ENCODE measurements around the gene MT4. TPM values are rescaled to one million over a fixed set of nuclear protein-coding genes. Genes with fewer than 3 reads are reported as not detected.

Gene MT4
- total and polyA plus RNA-seq, 2 donors (not counting 3 experiments of a cell fraction or from before 2014, with no cell fraction given) = not detected

DNA sequence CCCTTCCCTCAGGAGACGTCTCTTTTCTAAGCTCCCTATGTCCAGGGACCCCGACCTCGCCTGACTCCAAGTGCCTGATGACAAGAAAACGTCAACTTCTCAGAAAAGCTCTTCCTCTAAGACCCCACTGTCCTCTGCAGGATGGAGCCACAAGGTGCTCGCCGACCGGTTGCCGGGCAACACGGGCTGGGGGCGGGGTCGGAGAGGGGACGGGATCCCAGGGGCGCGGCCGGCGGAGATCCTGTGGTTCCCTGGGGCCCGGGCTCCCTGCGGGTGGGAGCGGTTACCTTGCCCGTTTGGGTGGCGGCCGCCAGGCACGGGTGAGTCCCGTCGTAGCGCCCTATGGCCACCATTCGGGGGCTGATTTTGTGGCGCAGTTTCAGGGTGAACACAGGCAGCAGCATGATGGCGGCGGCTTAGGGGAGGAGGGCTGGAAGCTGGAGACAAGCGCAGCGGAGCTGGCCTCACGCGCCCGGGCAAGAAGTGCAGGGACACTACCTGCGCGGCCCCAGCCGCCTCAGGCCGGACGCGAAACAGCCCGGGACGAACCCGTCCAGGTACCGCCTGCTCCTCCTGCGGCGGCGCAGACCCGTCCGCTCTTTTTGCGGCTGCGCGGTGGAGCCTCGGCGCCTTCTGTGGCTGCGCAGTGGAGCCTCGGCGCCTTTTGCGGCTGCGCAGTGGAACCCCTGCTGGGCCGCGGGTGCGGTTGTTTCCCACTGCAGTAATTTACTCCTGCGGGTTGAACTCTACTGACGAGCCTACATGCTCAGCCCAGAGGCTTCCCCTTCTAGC lies 45.2 kb upstream of the MT4 start, which contains the start of gene BBS2:
Gene BBS2, minus strand, starts transcription at position 566 of the 792 bp plus-strand sequence. Its CDS starts 162 bp downstream, at position 404.
- ChIA-PET CTCF (interaction anchor here (4.1 kb wide), 1 partner anchor 81 kb away, joined by 35 read pairs; no protein-coding TSS in a partner anchor), POLR2A (no interaction called here)
- Histone ChIP-seq H3K9ac (replicated peaks; ENCODE audit: extremely low read depth, insufficient read depth, low read length) (peak within 1 kb of the TSS; percentile 69), H3K4me3 (replicated peaks in 1 of 3; ENCODE audit: insufficient read depth in 1 of 3, low read depth in 1 of 3, low read length in 3 of 3) (peak within 1 kb of the TSS; percentile 61 to 89 (median 76)), H3K27ac (ENCODE audit: insufficient read depth, low read depth, low read length) (peak within 1 kb of the TSS; percentile 13), H3K4me2 (ENCODE audit: insufficient read depth, low read length) (peak within 1 kb of the TSS; percentile 66), H3K36me3 (ENCODE audit: control insufficient read depth in 2 of 2, extremely low read depth in 1 of 2, insufficient read depth in 2 of 2, low read length in 2 of 2) (no peaks in the 10 kb centered on the region), H3K79me2 (ENCODE audit: control insufficient read depth, insufficient read depth, low read length) (peaks cover 3% of the 10 kb centered on the region), H2AFZ (ENCODE audit: low read depth, low read length) (peak within 1 kb of the TSS; percentile 98), H4K20me1 (replicated peaks; ENCODE audit: control insufficient read depth, extremely low read depth, insufficient read depth, low read length) (no peaks in the 10 kb centered on the region), H3K27me3 (ENCODE audit: control insufficient read depth in 2 of 2, insufficient read depth in 2 of 2, low read length in 2 of 2) (no peaks in the 10 kb centered on the region), H3K9me3 (replicated peaks; ENCODE audit: control insufficient read depth, insufficient read depth, low read length) (no peaks in the 10 kb centered on the region), H3K4me1 (ENCODE audit: control insufficient read depth, extremely low read depth, insufficient read depth, low read length) (peaks cover 13% of the 10 kb centered on the region), H3K9me1 (replicated peaks; ENCODE audit: control insufficient read depth, extremely low read depth, insufficient read depth, low read length) (no peaks in the 10 kb centered on the region)
- BruUV-seq (replicated peaks) = TSS peak; percentile 41
- intact Hi-C loops (cut with micrococcal nuclease) (loop anchor here (1.0 kb wide), 2 partner anchors 12 to 88 kb away; no protein-coding TSS in a partner anchor), dilution Hi-C loops (cut with MboI; ENCODE audit: extremely low pct_ligation_motif_present, low sequenced_read_pairs) (no loop called here)
- TF ChIP-seq, protein P1, sequence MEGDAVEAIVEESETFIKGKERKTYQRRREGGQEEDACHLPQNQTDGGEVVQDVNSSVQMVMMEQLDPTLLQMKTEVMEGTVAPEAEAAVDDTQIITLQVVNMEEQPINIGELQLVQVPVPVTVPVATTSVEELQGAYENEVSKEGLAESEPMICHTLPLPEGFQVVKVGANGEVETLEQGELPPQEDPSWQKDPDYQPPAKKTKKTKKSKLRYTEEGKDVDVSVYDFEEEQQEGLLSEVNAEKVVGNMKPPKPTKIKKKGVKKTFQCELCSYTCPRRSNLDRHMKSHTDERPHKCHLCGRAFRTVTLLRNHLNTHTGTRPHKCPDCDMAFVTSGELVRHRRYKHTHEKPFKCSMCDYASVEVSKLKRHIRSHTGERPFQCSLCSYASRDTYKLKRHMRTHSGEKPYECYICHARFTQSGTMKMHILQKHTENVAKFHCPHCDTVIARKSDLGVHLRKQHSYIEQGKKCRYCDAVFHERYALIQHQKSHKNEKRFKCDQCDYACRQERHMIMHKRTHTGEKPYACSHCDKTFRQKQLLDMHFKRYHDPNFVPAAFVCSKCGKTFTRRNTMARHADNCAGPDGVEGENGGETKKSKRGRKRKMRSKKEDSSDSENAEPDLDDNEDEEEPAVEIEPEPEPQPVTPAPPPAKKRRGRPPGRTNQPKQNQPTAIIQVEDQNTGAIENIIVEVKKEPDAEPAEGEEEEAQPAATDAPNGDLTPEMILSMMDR (IDR thresholded peaks at IDR 0.05; ENCODE audit: extremely low read depth in 1 of 2, insufficient read depth in 1 of 2, low read depth in 1 of 2, low read length in 2 of 2) = no peak
- TF ChIP-seq POLR2AphosphoS5 (IDR thresholded peaks at IDR 0.05; ENCODE audit: insufficient read depth, low read depth, low read length) = peak; percentile 78
- no peak for TF ChIP-seq JUN (IDR thresholded peaks at IDR 0.05; ENCODE audit: borderline replicate concordance, insufficient read depth, insufficient read length, low read depth)
- TF ChIP-seq POLR2A (IDR thresholded peaks at IDR 0.05; ENCODE audit: low read depth, low read length) = peak; percentile 89
- TF ChIP-seq FOS (IDR thresholded peaks at IDR 0.05; ENCODE audit: borderline replicate concordance, insufficient read depth, low read length) = peak; percentile 26
- TF ChIP-seq, protein P2, sequence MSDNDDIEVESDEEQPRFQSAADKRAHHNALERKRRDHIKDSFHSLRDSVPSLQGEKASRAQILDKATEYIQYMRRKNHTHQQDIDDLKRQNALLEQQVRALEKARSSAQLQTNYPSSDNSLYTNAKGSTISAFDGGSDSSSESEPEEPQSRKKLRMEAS (IDR thresholded peaks at IDR 0.05; ENCODE audit: insufficient read depth, insufficient read length) = no peak
- TF ChIP-seq EZH2 (IDR thresholded peaks at IDR 0.05; ENCODE audit: borderline replicate concordance, low read depth, low read length, severe bottlenecking) = no peak
- FAIRE-seq (peak; percentile 93), DNase-seq (ENCODE audit: low read depth, low spot score) (peak; percentile 89)

All from endothelial cell of umbilical vein (primary cell).